Neural cell (in vitro differentiated cells): Measurements from ENCODE around the gene WDR20.

Source experiments
- MXI1 ChIP-seq: fragments of 450-650 bp; conservative IDR thresholded peaks from 2 replicates; pipeline ENCODE4 v1.6.1; 2014; ENCODE audit warnings: antibody characterized with exemption, mild to moderate bottlenecking; ENCODE audit not compliant: poor library complexity, severe bottlenecking
- SMC3 ChIP-seq: fragments of 450-650 bp; conservative IDR thresholded peaks from 2 replicates; pipeline ENCODE4 v1.6.1; 2014; ENCODE audit warnings: antibody characterized with exemption, mild to moderate bottlenecking, moderate library complexity; ENCODE audit not compliant: poor library complexity
- TAF1 ChIP-seq: IDR thresholded peaks from 2 replicates; pipeline ENCODE4 v1.6.1; 2012; ENCODE audit warnings: low read depth
- TF ChIP-seq, protein P1 (sequence below): fragments of 450-650 bp; IDR thresholded peaks from 2 replicates; pipeline ENCODE4 v1.5.1; 2014; ENCODE audit warnings: antibody characterized with exemption, mild to moderate bottlenecking, moderate library complexity; ENCODE audit not compliant: poor library complexity, severe bottlenecking

DNA sequence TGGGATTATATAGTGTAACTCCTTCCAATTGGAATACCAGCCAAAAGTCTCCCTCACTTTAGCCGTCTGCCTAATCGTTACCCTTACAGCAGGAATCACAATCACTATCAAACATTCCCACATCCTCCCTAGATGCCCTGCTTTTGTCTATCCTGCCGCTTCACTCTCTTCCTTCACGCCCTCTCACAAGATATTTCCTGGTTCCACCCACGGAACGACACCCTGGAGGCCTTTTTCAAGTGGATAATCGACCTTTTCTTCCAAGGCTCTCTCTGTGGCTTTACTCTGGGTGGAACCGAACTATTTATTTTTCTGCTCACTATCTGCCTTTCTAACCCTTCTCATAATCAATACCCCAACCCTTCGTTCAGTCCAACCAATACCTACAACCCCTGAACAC is 106.4 kb downstream of the WDR20 start:
- TF ChIP-seq, protein P1, sequence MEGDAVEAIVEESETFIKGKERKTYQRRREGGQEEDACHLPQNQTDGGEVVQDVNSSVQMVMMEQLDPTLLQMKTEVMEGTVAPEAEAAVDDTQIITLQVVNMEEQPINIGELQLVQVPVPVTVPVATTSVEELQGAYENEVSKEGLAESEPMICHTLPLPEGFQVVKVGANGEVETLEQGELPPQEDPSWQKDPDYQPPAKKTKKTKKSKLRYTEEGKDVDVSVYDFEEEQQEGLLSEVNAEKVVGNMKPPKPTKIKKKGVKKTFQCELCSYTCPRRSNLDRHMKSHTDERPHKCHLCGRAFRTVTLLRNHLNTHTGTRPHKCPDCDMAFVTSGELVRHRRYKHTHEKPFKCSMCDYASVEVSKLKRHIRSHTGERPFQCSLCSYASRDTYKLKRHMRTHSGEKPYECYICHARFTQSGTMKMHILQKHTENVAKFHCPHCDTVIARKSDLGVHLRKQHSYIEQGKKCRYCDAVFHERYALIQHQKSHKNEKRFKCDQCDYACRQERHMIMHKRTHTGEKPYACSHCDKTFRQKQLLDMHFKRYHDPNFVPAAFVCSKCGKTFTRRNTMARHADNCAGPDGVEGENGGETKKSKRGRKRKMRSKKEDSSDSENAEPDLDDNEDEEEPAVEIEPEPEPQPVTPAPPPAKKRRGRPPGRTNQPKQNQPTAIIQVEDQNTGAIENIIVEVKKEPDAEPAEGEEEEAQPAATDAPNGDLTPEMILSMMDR = no peak
- TF ChIP-seq SMC3 (no peak), MXI1 (no peak), TAF1 (no peak)
